GM12878 (cell line): ENCODE results near the gene EPN3. TPM values are rescaled to one million over a fixed set of nuclear protein-coding genes. Genes with fewer than 3 reads are reported as not detected.

ENCODE experiments used
- ATAC-seq: fragments of 200-7000 bp; cut with Tn5 transposase; 3 replicates; pipeline ENCODE4 v1.9.1; 2020; ENCODE audit warnings: mild to moderate bottlenecking, moderate library complexity
- BruUV-seq: library from RNA; stranded (reverse); fragments of 400-500 nt; replicated peaks from 2 replicates; lab custom pipeline; 2021; lab: Mats Ljungman, UMichigan
- CTCF ChIA-PET: fragments of 300-600 bp; sonication (Branson Sonifier 250); formaldehyde crosslinking; extraction: SDS; loops from one replicate; lab custom pipeline; 2021; ENCODE audit warnings: inconsistent platforms; lab: Yijun Ruan, JAX
- POLR2A ChIA-PET: fragments of 350-600 bp; formaldehyde crosslinking; extraction: SDS; loops from one replicate; lab custom pipeline; 2021; ENCODE audit warnings: inconsistent platforms; lab: Charles Lee
- RAD21 ChIA-PET: fragments of 300-600 bp; sonication (Branson Sonifier 250); formaldehyde crosslinking; loops from one replicate; lab custom pipeline; 2023; ENCODE audit warnings: antibody characterized with exemption; ENCODE audit not compliant: unreplicated experiment; lab: Charles Lee
- SMC1A ChIA-PET: fragments of 300-600 bp; sonication (Branson Sonifier 250); formaldehyde crosslinking; loops from one replicate; lab custom pipeline; 2023; ENCODE audit not compliant: unreplicated experiment, uncharacterized antibody; lab: Charles Lee
- DNase-seq: peaks from one replicate; pipeline ENCODE4 v3.0.0-alpha.2; 2011; ENCODE audit warnings: low read depth, low spot score
- FAIRE-seq: peaks from 3 replicates; lab custom pipeline; 2011; peaks lifted over from hg19 to GRCh38; lab: Jason Lieb, UNC
- H2AFZ ChIP-seq: 2 replicates; pipeline ENCODE4 v1.6.0; 2011; ENCODE audit warnings: low read depth, low read length, control low read depth; ENCODE audit not compliant: control insufficient read depth
- H3K27ac ChIP-seq: 2 replicates; pipeline ENCODE4 v1.5.1; 2011; ENCODE audit warnings: control low read depth; ENCODE audit not compliant: control insufficient read depth, insufficient read depth
- H3K27me3 ChIP-seq, 2 experiments: replicated peaks in 1 of 2; 2 replicates each; pipeline versions ENCODE4 v1.6.0 to v1.6.1; 2011; ENCODE audit warnings: low read length in 1 of 2; ENCODE audit not compliant: control insufficient read depth in 2 of 2, insufficient read depth in 2 of 2
- H3K36me3 ChIP-seq, 2 experiments: 2 replicates each; pipeline ENCODE4 v1.5.1; 2011; ENCODE audit warnings: low read length in 1 of 2; ENCODE audit not compliant: control insufficient read depth in 2 of 2, insufficient read depth in 2 of 2
- H3K4me1 ChIP-seq: 2 replicates; pipeline ENCODE4 v1.6.1; 2011; ENCODE audit warnings: mild to moderate bottlenecking, low read length, moderate library complexity, mixed read lengths; ENCODE audit not compliant: control insufficient read depth, insufficient read depth
- H3K4me2 ChIP-seq: 2 replicates; pipeline ENCODE4 v1.6.0; 2011; ENCODE audit warnings: control low read depth; ENCODE audit not compliant: control insufficient read depth, insufficient read depth
- H3K4me3 ChIP-seq: fragments of 200-600 bp; sonication (generic); 2 replicates; pipeline ENCODE4 v1.5.1; 2016
- H3K79me2 ChIP-seq: 2 replicates; pipeline ENCODE4 v1.6.0; 2011; ENCODE audit warnings: low read length; ENCODE audit not compliant: control insufficient read depth, insufficient read depth
- H3K9ac ChIP-seq: 2 replicates; pipeline ENCODE4 v1.8.0; 2011; ENCODE audit warnings: low read length, control low read depth, mixed read lengths; ENCODE audit not compliant: control insufficient read depth, insufficient read depth
- H3K9me3 ChIP-seq: replicated peaks from 3 replicates; pipeline ENCODE4 v1.5.1; 2011; ENCODE audit warnings: mild to moderate bottlenecking, low read length; ENCODE audit not compliant: control insufficient read depth, insufficient read depth
- H4K20me1 ChIP-seq: 2 replicates; pipeline ENCODE4 v1.6.0; 2011; ENCODE audit not compliant: control insufficient read depth, insufficient read depth
- ATF2 ChIP-seq: IDR thresholded peaks from 2 replicates; pipeline ENCODE4 v1.6.1; 2012; ENCODE audit warnings: low read length, inconsistent platforms
- CEBPB ChIP-seq, 2 experiments: fragments of 150-350 bp in 1 of 2; IDR thresholded peaks; 2 replicates each; pipeline ENCODE4 v1.6.1; 2012 to 2014; ENCODE audit warnings: low read depth in 2 of 2, low read length in 2 of 2, borderline replicate concordance in 1 of 2, inconsistent platforms in 1 of 2
- ELK1 ChIP-seq: IDR thresholded peaks from 2 replicates; pipeline ENCODE4 v1.6.1; 2012; ENCODE audit warnings: low read depth, low read length, improper control_type of control experiment
- HCFC1 ChIP-seq: fragments of 150-350 bp; IDR thresholded peaks from 2 replicates; pipeline ENCODE4 v1.6.1; 2014; ENCODE audit warnings: low read length
- NKRF ChIP-seq: fragments of 450-650 bp; conservative IDR thresholded peaks from 2 replicates; pipeline ENCODE4 v1.6.1; 2017; ENCODE audit warnings: mild to moderate bottlenecking, moderate library complexity
- NR2C2 ChIP-seq: IDR thresholded peaks from 2 replicates; pipeline ENCODE4 v1.6.1; 2011; ENCODE audit warnings: borderline replicate concordance, low read depth; ENCODE audit not compliant: control insufficient read depth, insufficient read length
- ZNF217 ChIP-seq: fragments of 450-650 bp; IDR thresholded peaks from 2 replicates; pipeline ENCODE4 v1.6.1; 2017; ENCODE audit warnings: antibody characterized with exemption, mild to moderate bottlenecking
- ZZZ3 ChIP-seq: IDR thresholded peaks from 2 replicates; pipeline ENCODE4 v1.6.1; 2011; ENCODE audit warnings: low read depth; ENCODE audit not compliant: control insufficient read depth, insufficient read length
- WGBS: methylation state at CpG from one replicate; pipeline ENCODE4 v1.1.6; 2016; ENCODE audit warnings: low lambda C conversion rate; ENCODE audit not compliant: insufficient replicate concordance, insufficient coverage; ENCODE audit errors: missing lambda C conversion rate; 5-methylcytosine and 5-hydroxymethylcytosine counted together
- in situ Hi-C: fragments of 300-500 bp; cut with MboI; formaldehyde crosslinking; loops from 9 replicates; pipeline ENCODE4 v1.14.3; 2018; ENCODE audit warnings: mixed read lengths
- intact Hi-C: fragments of 100-400 bp; cut with micrococcal nuclease; formaldehyde crosslinking; loops from one replicate; pipeline ENCODE4 v1.14.2; 2022; ENCODE audit not compliant: unreplicated experiment
- polyA plus RNA-seq, 11 experiments: library from polyadenylated mRNA; depleted of rRNA in 4 of 11; unstranded in 6 of 11; stranded (reverse) in 5 of 11; fragments of >200 nt; fragmentation: Nextera tagmentation in 4 of 11; fragmentation: Illumina TruSeq in 1 of 11; extraction: Ambion mirVana in 4 of 11; extraction: Trizol in 1 of 11; gene quantifications; 1 replicate in 1 of 11; 2 replicates in 10 of 11; pipeline versions ENCODE4 v1.2.1 to v1.2.3, GENCODE V29; 2011 to 2016; ENCODE audit warnings: inconsistent platforms in 2 of 11, missing spikeins in 2 of 11, low read depth in 1 of 11
- total RNA-seq, 4 experiments: library from RNA; depleted of rRNA in 3 of 4; stranded (reverse); fragments of >200 nt in 3 of 4; fragmentation: Illumina TruSeq in 1 of 4; extraction: Trizol in 1 of 4; gene quantifications; 2 replicates each; pipeline versions ENCODE4 v1.2.1 to v1.2.3, GENCODE V29; 2013 to 2021

The EPN3 gene
- total and polyA plus RNA-seq, 10 of the 15 experiments (the other 5 are each of a cell fraction or from before 2014, with no cell fraction given): 0.04 to 0.07 TPM; not detected in 8

- Histone ChIP-seq H3K4me3 (no peak overlapping the region), H3K9ac (no peak overlapping the region), H3K27me3 (no peaks in the 10 kb centered on the region; a peak in 2 of 4 replicates), H4K20me1 (no peaks in the 10 kb centered on the region), H3K4me1 (no peaks in the 10 kb centered on the region), H3K9me3 (no peaks in the 10 kb centered on the region), H3K4me2 (no peak overlapping the region), H3K79me2 (no peaks in the 10 kb centered on the region), H2AFZ (no peak overlapping the region), H3K27ac (no peak overlapping the region), H3K36me3 (no peaks in the 10 kb centered on the region)
- ChIA-PET POLR2A (no interaction called here), CTCF (no interaction called here), SMC1A (no interaction called here), RAD21 (no interaction called here)
- 58% methylated on average over 20 of the region's 20 CpGs for WGBS
- in situ Hi-C loops (no loop called here), intact Hi-C loops (no loop called here)
- DNase-seq (no peak), FAIRE-seq (no peak), ATAC-seq (no peak)
- BruUV-seq: no TSS peak
- TF ChIP-seq NR2C2 (no peak), ATF2 (no peak)
Measured at GRCh38 chr17:50572541-50572940, 40.0 kb downstream of the EPN3 start.

GRCh38 chr17:50573866-50574611 lies 41.5 kb downstream of the EPN3 start:
- ChIA-PET RAD21 (no interaction called here), CTCF (no interaction called here), POLR2A (no interaction called here), SMC1A (no interaction called here)
- no peaks in the 10 kb centered on the region for H4K20me1 ChIP-seq
- intact Hi-C loops (no loop called here), in situ Hi-C loops (no loop called here)
- DNase-seq (no peak), FAIRE-seq (no peak), ATAC-seq (no peak)
- no peak overlapping the region for H3K4me2 ChIP-seq
- no peaks in the 10 kb centered on the region for H3K9me3 ChIP-seq
- H2AFZ ChIP-seq: no peak overlapping the region
- H3K4me1 ChIP-seq: no peaks in the 10 kb centered on the region
- no peak overlapping the region for H3K4me3 ChIP-seq
- H3K27ac ChIP-seq: no peak overlapping the region
- 45% methylated on average over 12 of the region's 12 CpGs for WGBS
- H3K27me3 ChIP-seq: peaks cover 0 to 1% of the 10 kb centered on the region in 2 experiments; a peak in 3 of 4 replicates
- H3K36me3 ChIP-seq: no peaks in the 10 kb centered on the region
- no peak overlapping the region for H3K9ac ChIP-seq
- TF ChIP-seq NKRF: no peak
- TF ChIP-seq ELK1: no peak
- no peak for TF ChIP-seq ZZZ3
- no peak for TF ChIP-seq CEBPB (IDR thresholded peaks at IDR 0.05; ENCODE audit: borderline replicate concordance in 1 of 2, low read depth in 2 of 2, low read length in 2 of 2)
- TF ChIP-seq HCFC1: no peak
- no peak for TF ChIP-seq ZNF217
- no TSS peak for BruUV-seq
- no peaks in the 10 kb centered on the region for H3K79me2 ChIP-seq
